ENCODE data around the gene DYRK1B. TPM values are rescaled to one million over a fixed set of nuclear protein-coding genes. Genes with fewer than 3 reads are reported as not detected.

The DYRK1B gene
- total RNA-seq, 1 experiment from 2014 or later, result 322 TPM

- no peak for DNase-seq (ENCODE audit: low read depth, low spot score)
- ATAC-seq, result no peak
- no peaks in the 10 kb centered on the region for H3K27me3 ChIP-seq (ENCODE audit: control insufficient read depth, insufficient read depth, low read length)
- BruUV-seq (replicated peaks), result no TSS peak
- no peak overlapping the region for H3K4me3 ChIP-seq (ENCODE audit: low read depth in 2 of 2, low read length in 2 of 2)
- H3K36me3 ChIP-seq (ENCODE audit: control insufficient read depth, insufficient read depth, low read length), result peaks cover 66% of the 10 kb centered on the region
- in situ Hi-C loops (cut with HindIII; ENCODE audit: low pct_unique_long_range_greater_than_20kb, low sequenced_read_pairs) (loop anchor here (5.0 to 10.0 kb wide), 13 partner anchors 42 to 502 kb away; partner anchors contain the start of genes MED29, PAF1, PSMC4 and ZNF780A), intact Hi-C loops (cut with micrococcal nuclease; ENCODE audit: unreplicated experiment) (loop anchor here (5.0 kb wide), 1 partner anchor 288 kb away; no protein-coding TSS in a partner anchor)
- TF ChIP-seq SIN3A (IDR thresholded peaks at IDR 0.05; ENCODE audit: borderline replicate concordance, insufficient read depth, low read depth, low read length), result no peak
- no peak for TF ChIP-seq TCF7L2 (IDR thresholded peaks at IDR 0.05; ENCODE audit: low read depth, low read length)
- no peak for TF ChIP-seq REST (IDR thresholded peaks at IDR 0.05; ENCODE audit: insufficient read depth in 1 of 2, low read depth in 2 of 2, low read length in 1 of 2)
- no peak for TF ChIP-seq POLR2AphosphoS5 (IDR thresholded peaks at IDR 0.05; ENCODE audit: low read depth, low read length)
- no peak for TF ChIP-seq CTCF (IDR thresholded peaks at IDR 0.05)
- H3K4me1 ChIP-seq (ENCODE audit: control insufficient read depth, insufficient read depth, low read length), result peaks cover 37% of the 10 kb centered on the region
- POLR2A ChIA-PET, result interaction anchor here (0.6 kb wide), 1 partner anchor 29 kb away, joined by 24 read pairs; no protein-coding TSS in a partner anchor
- CTCF ChIA-PET, result interaction anchor here (0.6 to 1.3 kb wide), 4 partner anchors 17 to 75 kb away, joined by 3 to 6 read pairs (median 4); no protein-coding TSS in a partner anchor
- H3K9me3 ChIP-seq (ENCODE audit: control insufficient read depth, insufficient read depth, low read depth, low read length), result no peaks in the 10 kb centered on the region
- H3K27ac ChIP-seq (ENCODE audit: low read length), result no peak overlapping the region
These were observed 5.8 kb upstream of the DYRK1B start for GRCh38 chr19:39839678-39840327.

DNA sequence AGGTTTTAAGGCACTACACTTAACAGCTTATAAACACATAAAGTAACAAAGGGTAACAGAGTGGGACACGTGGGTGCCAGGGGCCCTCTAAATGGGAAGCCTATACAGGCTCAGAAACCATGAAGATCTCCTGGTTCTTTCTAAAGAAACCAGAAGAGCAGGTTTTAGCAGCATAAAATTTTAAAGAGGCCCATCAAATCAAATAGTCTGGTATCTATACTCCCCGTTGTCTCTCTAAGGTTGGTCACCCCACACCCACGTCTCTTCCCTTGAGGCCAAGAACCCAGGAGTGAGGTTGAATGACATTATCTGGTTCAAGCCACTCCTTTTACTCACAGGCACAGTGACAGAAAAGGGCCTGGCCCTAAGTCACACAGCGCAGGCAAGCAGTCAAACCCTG is 4.6 kb upstream of the DYRK1B start:
- ATAC-seq, result no peak
- CTCF ChIA-PET, result interaction anchor here (0.7 kb wide), 1 partner anchor 534 kb away, joined by 10 read pairs; no protein-coding TSS in a partner anchor

More for the DNA sequence above, 4.6 kb upstream of the DYRK1B start:
- Histone ChIP-seq H3K4me3 (ENCODE audit: low read depth in 2 of 2, low read length in 2 of 2) (no peak overlapping the region), H3K27me3 (ENCODE audit: control insufficient read depth, insufficient read depth, low read length) (no peaks in the 10 kb centered on the region), H3K9me3 (ENCODE audit: control insufficient read depth, insufficient read depth, low read depth, low read length) (no peaks in the 10 kb centered on the region), H3K27ac (ENCODE audit: low read length) (no peak overlapping the region), H3K36me3 (ENCODE audit: control insufficient read depth, insufficient read depth, low read length) (peaks cover 73% of the 10 kb centered on the region), H3K4me1 (ENCODE audit: control insufficient read depth, insufficient read depth, low read length) (peaks cover 32% of the 10 kb centered on the region)
- POLR2A ChIA-PET, result interaction anchor here (1.1 kb wide), 1 partner anchor 91 kb away, joined by 4 read pairs; no protein-coding TSS in a partner anchor
- no TSS peak for BruUV-seq (replicated peaks)
- in situ Hi-C loops (cut with HindIII; ENCODE audit: low pct_unique_long_range_greater_than_20kb, low sequenced_read_pairs), result no loop called here
- intact Hi-C loops (cut with micrococcal nuclease; ENCODE audit: unreplicated experiment), result no loop called here
- no peak for DNase-seq (ENCODE audit: low read depth, low spot score)
- TF ChIP-seq REST (IDR thresholded peaks at IDR 0.05; ENCODE audit: insufficient read depth in 1 of 2, low read depth in 2 of 2, low read length in 1 of 2) (no peak), POLR2AphosphoS5 (IDR thresholded peaks at IDR 0.05; ENCODE audit: low read depth, low read length) (no peak), SIN3A (IDR thresholded peaks at IDR 0.05; ENCODE audit: borderline replicate concordance, insufficient read depth, low read depth, low read length) (no peak)

All from Panc1 (cell line).